GM12801 (cell line): Measurements from ENCODE around the gene ADAMTS17.

ENCODE experiments used
- CTCF ChIP-seq: IDR thresholded peaks from one replicate; pipeline ENCODE4 v1.5.1; 2011; ENCODE audit warnings: control low read depth; ENCODE audit not compliant: insufficient read length; ENCODE audit errors: extremely low read depth

The ADAMTS17 gene

GRCh38 chr15:100372739-100373119 lies 31.0 kb upstream of the ADAMTS17 start:
- no peak for TF ChIP-seq CTCF

DNA sequence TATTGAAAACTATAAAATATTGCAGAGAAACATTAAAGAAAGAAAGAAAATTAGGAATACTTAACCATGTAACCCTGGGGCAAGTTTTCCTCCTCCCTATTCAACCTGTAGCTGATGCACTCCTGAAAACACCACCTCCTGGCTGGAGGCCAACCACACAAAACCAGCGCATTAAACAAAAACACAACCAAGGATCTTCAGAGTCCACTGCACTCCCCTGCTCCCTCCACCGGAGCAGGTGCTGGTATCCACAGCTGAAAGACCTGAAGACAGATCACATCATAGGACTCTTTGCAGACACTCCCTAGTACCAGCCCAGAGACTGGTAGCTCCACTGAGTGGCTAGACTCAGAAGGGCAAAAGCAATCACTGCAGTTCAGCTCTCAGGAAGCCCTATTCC lies 13.6 kb upstream of the ADAMTS17 start:
- TF ChIP-seq CTCF = no peak

- no peak for TF ChIP-seq CTCF
These were observed 11.7 kb upstream of the ADAMTS17 start for GRCh38 chr15:100353449-100353848.

- TF ChIP-seq CTCF = no peak
These were observed 8.9 kb upstream of the ADAMTS17 start for GRCh38 chr15:100350434-100351226.

- TF ChIP-seq CTCF = no peak
These were observed 8.1 kb upstream of the ADAMTS17 start for GRCh38 chr15:100349696-100350433.

GRCh38 chr15:100349321-100349695 lies 7.5 kb upstream of the ADAMTS17 start:
- no peak for TF ChIP-seq CTCF

GRCh38 chr15:100348578-100348977 lies 6.8 kb upstream of the ADAMTS17 start:
- TF ChIP-seq CTCF = no peak
